Breast epithelium (tissue), 4 donors: ENCODE measurements around the gene SEC23B. TPM values are rescaled to one million over a fixed set of nuclear protein-coding genes. Genes with fewer than 3 reads are reported as not detected.

Source experiments
- DNase-seq, 2 donors: peaks; one replicate each; pipeline ENCODE4 v3.0.0-alpha.2; 2019; ENCODE audit warnings: low spot score in 2 of 2
- H3K27ac ChIP-seq, 2 donors: fragments of 200-600 bp; sonication (generic) in 1 of 2; one replicate each; pipeline ENCODE4 v1.5.1; 2016 to 2019; ENCODE audit warnings: mild to moderate bottlenecking in 1 of 2
- H3K27me3 ChIP-seq, 2 donors: fragments of 200-600 bp; sonication (generic) in 1 of 2; one replicate each; pipeline versions ENCODE4 v1.5.1 to v1.6.0; 2017 to 2019; ENCODE audit warnings: control low read depth in 1 of 2, mild to moderate bottlenecking in 1 of 2
- H3K36me3 ChIP-seq: fragments of 200-600 bp; one replicate; pipeline ENCODE4 v1.5.1; 2019
- H3K4me1 ChIP-seq, 2 donors: fragments of 200-600 bp; sonication (generic); one replicate each; pipeline ENCODE4 v1.5.1; 2016 to 2019; ENCODE audit warnings: control low read depth in 1 of 2
- H3K4me3 ChIP-seq, 3 donors: fragments of 200-600 bp; sonication (generic); 1 replicate in 2 of 3; 2 replicates in 1 of 3; pipeline ENCODE4 v1.5.1; 2016 to 2019; ENCODE audit warnings: mild to moderate bottlenecking in 3 of 3, moderate library complexity in 2 of 3
- H3K9me3 ChIP-seq, 2 donors: fragments of 200-600 bp; sonication (generic) in 1 of 2; one replicate each; pipeline ENCODE4 v1.5.1; 2016 to 2019; ENCODE audit warnings: control low read depth in 1 of 2
- CTCF ChIP-seq, 3 donors: fragments of 450-650 bp; IDR thresholded peaks; one replicate each; pipeline ENCODE4 v1.5.1; 2016 to 2017; ENCODE audit warnings: antibody characterized with exemption in 3 of 3, mild to moderate bottlenecking in 3 of 3, moderate library complexity in 3 of 3
- POLR2A ChIP-seq: fragments of 450-650 bp; IDR thresholded peaks from one replicate; pipeline ENCODE4 v1.6.1; 2016; ENCODE audit warnings: antibody characterized with exemption, mild to moderate bottlenecking, moderate library complexity
- POLR2AphosphoS5 ChIP-seq, 3 donors: sonication (generic); formaldehyde crosslinking; IDR thresholded peaks; one replicate each; pipeline ENCODE4 v1.6.1; 2017; ENCODE audit warnings: antibody characterized with exemption in 3 of 3
- intact Hi-C: fragments of 100-400 bp; cut with DNase I; formaldehyde crosslinking; loops from one replicate; pipeline ENCODE4 v1.15.1; 2023; ENCODE audit warnings: low total_unique reads
- total RNA-seq, 3 donors: library from RNA; depleted of rRNA; stranded (reverse); fragments of >200 nt; gene quantifications; one replicate each; pipeline ENCODE4 v1.1.0, GENCODE V29; 2016

The SEC23B gene
- total RNA-seq, 3 donors from 2014 or later, result 27.0 to 57.7 (median 52.8) TPM

GRCh38 chr20:18609741-18610140 is 102.0 kb downstream of the SEC23B start:
- intact Hi-C loops, result no loop called here

More at GRCh38 chr20:18609741-18610140, 102.0 kb downstream of the SEC23B start:
- H3K9me3 ChIP-seq, result no peaks in the 10 kb centered on the region
- H3K27me3 ChIP-seq, result no peaks in the 10 kb centered on the region
- TF ChIP-seq CTCF (IDR thresholded peaks at IDR 0.05) (no peak), POLR2A (no peak), POLR2AphosphoS5 (IDR thresholded peaks at IDR 0.05) (no peak)
- DNase-seq, result no peak
- no peak overlapping the region for H3K4me3 ChIP-seq
- no peak overlapping the region for H3K27ac ChIP-seq
- H3K4me1 ChIP-seq, result no peaks in the 10 kb centered on the region
- no peaks in the 10 kb centered on the region for H3K36me3 ChIP-seq

Other genes starting within 250 kb of the SEC23B start
- gene ZNF133, start 219.4 kb upstream of the SEC23B start, total RNA-seq, result 10 to 100 TPM; 20.0 to 37.5 (median 33.1) TPM
- 10 to 100 TPM in 1 of 3 donors, 1 to 10 TPM in 2; 2.6 to 14.8 (median 6.9) TPM for gene DZANK1, start 40.9 kb upstream of the SEC23B start, total RNA-seq
- gene POLR3F, start 40.5 kb upstream of the SEC23B start, total RNA-seq, result 10 to 100 TPM in 2 of 3 donors, 1 to 10 TPM in 1; 6.9 to 17.6 (median 10.1) TPM
- 10 to 100 TPM; 16.3 to 24.4 (median 17.7) TPM for gene RBBP9, start 10.7 kb upstream of the SEC23B start, total RNA-seq
- gene SMIM26, start 59.5 kb downstream of the SEC23B start, total RNA-seq, result 100 to 1,000 TPM; 126 to 150 (median 129) TPM
- gene DTD1, start 80.1 kb downstream of the SEC23B start, total RNA-seq, result 10 to 100 TPM; 24.1 to 34.6 (median 26.2) TPM